ENCODE measurements around the gene SURF6.
"Not testable (repeated sequence)": the region's sequence is repeated elsewhere in the genome, so short reads cannot be mapped to it uniquely, and the experiment has no call there.

SURF6 gene

GRCh38 chr9:133301253-133302230 lies 34.4 kb downstream of the SURF6 start:
- DNase-seq (ENCODE audit: low spot score), result no peak
- in situ Hi-C loops (cut with MboI; ENCODE audit: low sequenced_read_pairs, unreplicated experiment), result no loop called here
- TF ChIP-seq CTCF (IDR thresholded peaks at IDR 0.05; ENCODE audit: borderline replicate concordance, control extremely low read depth, extremely low read depth, insufficient read depth, missing control alignments), result no peak

- in situ Hi-C loops (cut with MboI; ENCODE audit: low sequenced_read_pairs, unreplicated experiment); DNase-seq (ENCODE audit: low spot score): not testable (repeated sequence)
These were observed 36.0 kb downstream of the SURF6 start for GRCh38 chr9:133299996-133300395.

DNA sequence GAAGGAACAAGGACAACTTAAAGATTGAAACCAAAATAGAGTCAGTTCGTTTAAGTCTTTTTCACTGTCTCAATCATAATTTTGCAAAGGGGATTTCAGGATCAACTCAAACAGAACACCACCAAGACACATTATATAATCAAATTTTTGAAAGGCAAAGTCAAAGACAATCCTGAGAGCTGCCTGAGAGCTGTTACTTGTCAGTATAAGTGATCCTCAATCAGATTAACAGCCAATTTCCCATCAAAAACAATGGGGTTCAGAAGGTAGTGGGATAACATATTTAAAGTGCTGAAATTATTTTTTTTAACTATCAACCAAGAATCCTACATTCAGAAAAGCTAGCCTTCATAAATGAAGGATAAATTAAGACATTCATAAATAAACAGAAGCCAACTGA lies 41.7 kb downstream of the SURF6 start:
- DNase-seq (ENCODE audit: low spot score), result no peak
- TF ChIP-seq CTCF (IDR thresholded peaks at IDR 0.05; ENCODE audit: borderline replicate concordance, control extremely low read depth, extremely low read depth, insufficient read depth, missing control alignments), result no peak
- in situ Hi-C loops (cut with MboI; ENCODE audit: low sequenced_read_pairs, unreplicated experiment), result no loop called here

- in situ Hi-C loops (cut with MboI; ENCODE audit: low sequenced_read_pairs, unreplicated experiment), result no loop called here
- no peak for TF ChIP-seq CTCF (IDR thresholded peaks at IDR 0.05; ENCODE audit: borderline replicate concordance, control extremely low read depth, extremely low read depth, insufficient read depth, missing control alignments)
- DNase-seq (ENCODE audit: low spot score), result no peak
These were observed 45.2 kb downstream of the SURF6 start for GRCh38 chr9:133290751-133291302.

DNA sequence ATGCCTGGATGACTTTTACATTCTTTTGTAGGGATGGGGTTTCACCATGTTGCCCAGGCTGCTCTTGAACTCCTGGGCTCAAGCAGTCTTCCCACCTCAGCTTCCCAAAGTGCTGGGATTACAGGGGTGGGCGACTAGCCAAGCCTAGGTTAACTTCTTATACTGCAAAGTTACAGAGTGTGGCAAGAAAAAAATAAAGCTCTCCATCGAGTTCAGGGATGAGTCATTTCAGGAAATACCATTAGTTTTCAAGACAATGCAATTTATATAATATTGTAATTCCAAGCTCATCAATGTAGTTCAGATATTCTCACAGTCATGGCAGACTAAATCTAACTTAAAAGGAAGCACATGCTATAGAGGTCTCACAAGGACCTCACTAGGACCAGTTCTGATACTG lies 49.5 kb downstream of the SURF6 start:
- DNase-seq (ENCODE audit: low spot score), result no peak
- in situ Hi-C loops (cut with MboI; ENCODE audit: low sequenced_read_pairs, unreplicated experiment), result no loop called here
- no peak for TF ChIP-seq CTCF (IDR thresholded peaks at IDR 0.05; ENCODE audit: borderline replicate concordance, control extremely low read depth, extremely low read depth, insufficient read depth, missing control alignments)

DNA sequence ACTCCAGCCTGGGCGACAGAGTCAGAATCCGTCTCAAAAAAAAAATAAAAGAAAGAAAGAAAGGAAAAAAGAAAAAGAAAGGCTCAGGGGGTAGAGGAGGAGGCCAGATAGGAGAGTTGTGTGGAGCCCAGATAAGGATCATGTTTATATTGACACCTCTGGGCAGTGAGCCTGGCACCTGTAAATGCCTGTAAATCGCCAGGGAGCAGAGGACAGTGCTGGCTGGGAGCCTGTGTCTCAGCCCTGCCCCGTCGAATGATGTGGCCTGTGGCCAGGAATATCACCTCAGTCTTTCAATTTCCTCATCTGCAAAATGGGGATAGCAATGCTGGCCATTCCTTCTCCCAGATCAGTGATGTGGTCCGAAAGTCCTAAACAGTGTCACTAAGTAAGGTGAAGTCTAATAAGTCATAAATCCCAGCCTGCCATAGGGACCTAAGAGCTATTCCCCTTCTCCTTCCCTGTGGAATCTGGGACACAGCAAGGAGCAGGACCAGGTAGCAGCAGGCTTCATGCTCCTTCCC lies 50.7 kb downstream of the SURF6 start:
- in situ Hi-C loops (cut with MboI; ENCODE audit: low sequenced_read_pairs, unreplicated experiment), result no loop called here
- TF ChIP-seq CTCF (IDR thresholded peaks at IDR 0.05; ENCODE audit: borderline replicate concordance, control extremely low read depth, extremely low read depth, insufficient read depth, missing control alignments), result no peak
- DNase-seq (ENCODE audit: low spot score), result no peak

DNA sequence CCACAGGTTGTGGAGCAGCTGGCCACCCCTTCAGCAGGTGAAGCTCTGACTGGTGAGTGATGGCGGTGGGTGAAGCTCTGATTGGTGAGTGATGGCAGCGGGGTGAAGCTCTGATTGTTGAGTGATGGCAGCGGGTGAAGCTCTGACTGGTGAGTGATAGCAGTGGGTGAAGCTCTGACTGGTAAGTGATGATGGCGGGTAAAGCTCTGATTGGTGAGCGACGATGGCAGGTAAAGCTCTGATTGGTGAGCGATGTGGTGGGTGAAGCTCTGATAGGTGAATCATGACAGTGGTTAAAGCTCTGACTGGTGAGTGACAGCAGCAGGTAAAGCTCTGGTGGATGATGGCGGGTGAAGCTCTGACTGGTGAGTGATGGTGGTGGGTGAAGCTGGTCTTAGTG lies 51.6 kb downstream of the SURF6 start:
- no peak for DNase-seq (ENCODE audit: low spot score)
- in situ Hi-C loops (cut with MboI; ENCODE audit: low sequenced_read_pairs, unreplicated experiment), result no loop called here
- TF ChIP-seq CTCF (IDR thresholded peaks at IDR 0.05; ENCODE audit: borderline replicate concordance, control extremely low read depth, extremely low read depth, insufficient read depth, missing control alignments), result no peak

- in situ Hi-C loops (cut with MboI; ENCODE audit: low sequenced_read_pairs, unreplicated experiment); DNase-seq (ENCODE audit: low spot score): not testable (repeated sequence)
These were observed 52.5 kb downstream of the SURF6 start for GRCh38 chr9:133283255-133284032.
